ENCODE data around the gene LRRC23. TPM values are rescaled to one million over a fixed set of nuclear protein-coding genes. Genes with fewer than 3 reads are reported as not detected.

The LRRC23 gene
- total RNA-seq, 4 donors from 2014 or later, result 8.3 to 12.9 (median 11.0) TPM

GRCh38 chr12:6929466-6930452 is 25.1 kb downstream of the LRRC23 start:
- TF ChIP-seq, protein P1, sequence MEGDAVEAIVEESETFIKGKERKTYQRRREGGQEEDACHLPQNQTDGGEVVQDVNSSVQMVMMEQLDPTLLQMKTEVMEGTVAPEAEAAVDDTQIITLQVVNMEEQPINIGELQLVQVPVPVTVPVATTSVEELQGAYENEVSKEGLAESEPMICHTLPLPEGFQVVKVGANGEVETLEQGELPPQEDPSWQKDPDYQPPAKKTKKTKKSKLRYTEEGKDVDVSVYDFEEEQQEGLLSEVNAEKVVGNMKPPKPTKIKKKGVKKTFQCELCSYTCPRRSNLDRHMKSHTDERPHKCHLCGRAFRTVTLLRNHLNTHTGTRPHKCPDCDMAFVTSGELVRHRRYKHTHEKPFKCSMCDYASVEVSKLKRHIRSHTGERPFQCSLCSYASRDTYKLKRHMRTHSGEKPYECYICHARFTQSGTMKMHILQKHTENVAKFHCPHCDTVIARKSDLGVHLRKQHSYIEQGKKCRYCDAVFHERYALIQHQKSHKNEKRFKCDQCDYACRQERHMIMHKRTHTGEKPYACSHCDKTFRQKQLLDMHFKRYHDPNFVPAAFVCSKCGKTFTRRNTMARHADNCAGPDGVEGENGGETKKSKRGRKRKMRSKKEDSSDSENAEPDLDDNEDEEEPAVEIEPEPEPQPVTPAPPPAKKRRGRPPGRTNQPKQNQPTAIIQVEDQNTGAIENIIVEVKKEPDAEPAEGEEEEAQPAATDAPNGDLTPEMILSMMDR (IDR thresholded peaks at IDR 0.05), result no peak
- TF ChIP-seq POLR2AphosphoS5 (IDR thresholded peaks at IDR 0.05), result no peak
- no peak for TF ChIP-seq POLR2A (IDR thresholded peaks at IDR 0.05; ENCODE audit: low read depth)
- no peak for TF ChIP-seq EP300 (IDR thresholded peaks at IDR 0.05)
- Histone ChIP-seq H3K36me3 (peaks cover 0 to 19% (median 15%) of the 10 kb centered on the region in 4 donors), H3K4me3 (peak overlapping the region; percentile 85 to 99 (median 92)), H3K4me1 (peaks cover 77 to 86% (median 86%) of the 10 kb centered on the region in 4 donors), H3K9me3 (no peaks in the 10 kb centered on the region), H3K27ac (replicated peaks in 1 of 4) (peak overlapping the region; percentile 95 to 99 (median 98)), H3K27me3 (no peaks in the 10 kb centered on the region)
- WGBS, result 34% methylated on average over 6 of the region's 7 CpGs
- DNase-seq (ENCODE audit: extremely low spot score), result no peak
- intact Hi-C loops (cut with DNase I), result no loop called here

- intact Hi-C loops (cut with DNase I), result no loop called here
- Histone ChIP-seq H3K4me1 (peaks cover 76 to 89% (median 87%) of the 10 kb centered on the region in 4 donors), H3K4me3 (no peak overlapping the region), H3K27me3 (no peaks in the 10 kb centered on the region), H3K27ac (replicated peaks in 1 of 4) (peak overlapping the region; percentile 48 to 95 (median 92)), H3K9me3 (no peaks in the 10 kb centered on the region), H3K36me3 (peaks cover 6 to 40% (median 36%) of the 10 kb centered on the region in 4 donors)
- DNase-seq (ENCODE audit: extremely low spot score), result no peak
- 60% methylated on average over 1 of the region's 1 CpG for WGBS
- TF ChIP-seq POLR2AphosphoS5 (IDR thresholded peaks at IDR 0.05), result no peak
- TF ChIP-seq, protein P1 (IDR thresholded peaks at IDR 0.05), result no peak
- no peak for TF ChIP-seq POLR2A (IDR thresholded peaks at IDR 0.05; ENCODE audit: low read depth)
- TF ChIP-seq EP300 (IDR thresholded peaks at IDR 0.05), result no peak
Observed at GRCh38 chr12:6932766-6933165, 28.1 kb downstream of the LRRC23 start.

DNA sequence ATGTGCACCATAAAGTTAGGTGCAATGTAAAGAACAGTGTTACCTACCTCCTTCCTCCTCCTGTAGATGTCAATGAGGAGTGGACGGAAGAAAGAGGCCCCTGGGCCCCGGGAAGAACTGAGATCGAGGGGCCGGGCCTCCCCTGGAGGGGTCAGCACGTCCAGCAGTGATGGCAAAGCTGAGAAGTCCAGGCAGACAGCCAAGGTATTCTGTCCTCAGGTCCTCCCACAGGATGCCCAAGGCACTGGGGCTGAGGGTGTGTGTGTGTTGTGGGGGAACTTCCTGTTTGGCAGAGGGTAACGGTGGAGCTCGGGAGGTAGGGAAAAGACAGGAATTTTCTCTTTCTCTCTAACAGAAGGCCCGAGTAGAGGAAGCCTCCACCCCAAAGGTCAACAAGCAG is 29.5 kb downstream of the LRRC23 start:
- intact Hi-C loops (cut with DNase I), result no loop called here
- H3K9me3 ChIP-seq, result no peaks in the 10 kb centered on the region
- no peak for DNase-seq (ENCODE audit: extremely low spot score)
- H3K4me1 ChIP-seq, result peaks cover 86 to 97% (median 96%) of the 10 kb centered on the region in 4 donors
- no peaks in the 10 kb centered on the region for H3K27me3 ChIP-seq
- WGBS, result 24% methylated on average over 8 of the region's 8 CpGs
- no peak for TF ChIP-seq EP300 (IDR thresholded peaks at IDR 0.05)
- TF ChIP-seq, protein P1 (IDR thresholded peaks at IDR 0.05), result no peak
- no peak for TF ChIP-seq POLR2A (IDR thresholded peaks at IDR 0.05; ENCODE audit: low read depth)
- peak; percentile 30 to 57 for TF ChIP-seq POLR2AphosphoS5 (IDR thresholded peaks at IDR 0.05)
- H3K36me3 ChIP-seq, result peaks cover 6 to 44% (median 41%) of the 10 kb centered on the region in 4 donors
- peak overlapping the region; percentile 48 to 95 (median 92) for H3K27ac ChIP-seq (replicated peaks in 1 of 4)
- H3K4me3 ChIP-seq, result no peak overlapping the region

GRCh38 chr12:6935371-6936193 is 31.0 kb downstream of the LRRC23 start:
- WGBS, result 47% methylated on average over 14 of the region's 14 CpGs
- H3K27ac ChIP-seq (replicated peaks in 1 of 4), result peak overlapping the region; percentile 91 to 95 (median 93)
- H3K27me3 ChIP-seq, result no peaks in the 10 kb centered on the region
- DNase-seq (ENCODE audit: extremely low spot score), result no peak
- TF ChIP-seq, protein P1 (IDR thresholded peaks at IDR 0.05), result no peak
- TF ChIP-seq POLR2AphosphoS5 (IDR thresholded peaks at IDR 0.05) (no peak), EP300 (IDR thresholded peaks at IDR 0.05) (no peak), POLR2A (IDR thresholded peaks at IDR 0.05; ENCODE audit: low read depth) (no peak)
- intact Hi-C loops (cut with DNase I), result no loop called here
- no peaks in the 10 kb centered on the region for H3K9me3 ChIP-seq
- no peak overlapping the region for H3K4me3 ChIP-seq
- H3K4me1 ChIP-seq, result peaks cover 76 to 95% (median 91%) of the 10 kb centered on the region in 4 donors
- H3K36me3 ChIP-seq, result peaks cover 6 to 56% (median 54%) of the 10 kb centered on the region in 4 donors
